GM12873 (cell line): ENCODE data around the gene TRPM6.

Experiments
- CTCF ChIP-seq: IDR thresholded peaks from 2 replicates; pipeline ENCODE4 v1.5.1; 2012; ENCODE audit warnings: low read depth, mild to moderate bottlenecking, moderate library complexity, low read length, control low read depth; ENCODE audit not compliant: insufficient read depth; ENCODE audit errors: missing control alignments

The TRPM6 gene

GRCh38 chr9:74748966-74749365, 138.8 kb downstream of the TRPM6 start:
- no peak for TF ChIP-seq CTCF

- peak; percentile 72 for TF ChIP-seq CTCF
These were observed 144.7 kb downstream of the TRPM6 start for GRCh38 chr9:74742792-74743730.

GRCh38 chr9:74742191-74742790, 145.4 kb downstream of the TRPM6 start:
- TF ChIP-seq CTCF, result no peak

GRCh38 chr9:74736646-74737045, 151.1 kb downstream of the TRPM6 start:
- TF ChIP-seq CTCF, result no peak

- TF ChIP-seq CTCF, result no peak
These were observed 152.0 kb downstream of the TRPM6 start for GRCh38 chr9:74735761-74736160.

GRCh38 chr9:74729136-74729695, 158.5 kb downstream of the TRPM6 start:
- no peak for TF ChIP-seq CTCF

GRCh38 chr9:74728176-74728575, 159.5 kb downstream of the TRPM6 start:
- TF ChIP-seq CTCF, result no peak
